ENCODE measurements around the gene ZRANB2. TPM values are rescaled to one million over a fixed set of nuclear protein-coding genes. Genes with fewer than 3 reads are reported as not detected.

Gene ZRANB2
- total RNA-seq = 21.3 and 25.4 TPM in 2 replicates

GRCh38 chr1:71080739-71081696 lies at the start of gene ZRANB2:
Gene ZRANB2 (minus strand): TSS chr1:71081035. CDS start chr1:71080995, 40 bp downstream.

GRCh38 chr1:71047635-71048607 lies 32.9 kb downstream of the ZRANB2 start, which contains the start of gene PTGER3:
Gene PTGER3 (minus strand): TSS chr1:71047816. CDS start chr1:71047577, 239 bp downstream.

Small RNA genes lying within 50 kb of the gene (small RNA-seq; reads per million reads assigned to genes)
- 28.9 reads per million, percentile 97 among the genes with 10 or more reads in this experiment for gene MIR186

Other genes starting within 250 kb of the ZRANB2 start
- gene PTGER3, start 33.2 kb downstream of the ZRANB2 start, total RNA-seq = 0.37 and 0.39 TPM in 2 replicates